GM19025 (cell line): ENCODE data around the gene SIT1.

ENCODE experiments used
- ATAC-seq: cut with Tn5 transposase; IDR thresholded peaks from one replicate; pipeline ENCODE4 v1.9.1; 2021; ENCODE audit warnings: mild to moderate bottlenecking, low read depth, moderate library complexity; ENCODE audit not compliant: unreplicated experiment

SIT1 gene

DNA sequence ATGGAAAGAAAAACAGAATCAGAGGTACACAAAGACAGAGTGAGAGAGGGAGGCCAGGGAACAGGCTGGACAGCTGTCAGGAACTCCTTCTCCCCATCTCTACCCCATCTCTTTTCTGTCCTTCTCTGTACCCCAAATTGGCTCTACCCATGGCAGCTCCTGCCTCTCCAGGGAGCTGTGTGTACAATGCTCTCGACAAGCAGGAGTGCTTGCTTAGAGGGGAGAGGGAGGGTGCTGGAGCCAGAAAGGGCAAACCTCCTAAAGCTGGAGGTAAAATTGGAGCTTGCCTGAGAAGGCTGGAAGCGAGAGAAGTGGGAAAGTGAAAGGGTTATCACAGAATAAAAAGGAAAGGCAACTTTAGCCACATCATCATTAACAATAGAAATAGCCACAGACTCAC is 32.6 kb upstream of the SIT1 start:
- no peak for ATAC-seq

DNA sequence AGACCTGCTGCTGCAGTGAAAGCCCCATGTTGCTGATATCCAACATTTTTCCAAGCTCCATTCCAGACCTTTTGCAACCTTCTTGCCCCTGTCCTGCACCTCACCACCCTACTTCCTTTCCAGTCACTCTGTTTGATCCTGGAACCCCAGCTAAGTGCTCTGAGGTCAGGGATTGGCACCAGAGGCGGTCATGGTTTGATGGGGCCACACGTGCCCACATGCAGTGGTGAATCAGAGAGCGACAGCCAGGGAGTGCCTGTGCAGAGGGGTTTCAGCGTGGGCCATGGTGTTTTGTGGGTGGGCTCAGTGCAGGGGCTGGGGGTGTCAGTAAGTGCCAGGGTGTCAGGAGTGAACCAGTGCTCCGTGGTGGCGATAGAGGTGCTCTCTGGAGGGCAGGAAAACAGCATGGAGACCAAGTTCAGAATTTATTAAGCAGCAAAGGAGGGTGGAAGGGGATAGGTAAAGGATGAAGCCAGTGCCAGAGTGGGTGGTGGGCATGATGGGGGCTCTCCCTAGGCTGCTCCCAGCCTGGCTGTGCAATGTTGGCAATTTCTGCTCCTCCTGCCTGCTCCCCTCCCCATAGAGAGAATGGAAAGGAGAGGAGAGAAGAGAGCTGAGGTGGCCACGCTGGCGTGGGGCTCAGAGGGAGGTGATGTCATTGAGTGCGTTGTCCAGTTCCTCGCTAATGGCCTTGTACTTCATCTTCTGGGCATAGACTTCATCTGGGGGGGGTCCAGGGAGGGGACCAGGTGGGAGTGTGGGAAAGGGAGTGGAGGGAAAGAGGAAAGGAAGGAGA is 32.0 kb upstream of the SIT1 start:
- no peak for ATAC-seq

DNA sequence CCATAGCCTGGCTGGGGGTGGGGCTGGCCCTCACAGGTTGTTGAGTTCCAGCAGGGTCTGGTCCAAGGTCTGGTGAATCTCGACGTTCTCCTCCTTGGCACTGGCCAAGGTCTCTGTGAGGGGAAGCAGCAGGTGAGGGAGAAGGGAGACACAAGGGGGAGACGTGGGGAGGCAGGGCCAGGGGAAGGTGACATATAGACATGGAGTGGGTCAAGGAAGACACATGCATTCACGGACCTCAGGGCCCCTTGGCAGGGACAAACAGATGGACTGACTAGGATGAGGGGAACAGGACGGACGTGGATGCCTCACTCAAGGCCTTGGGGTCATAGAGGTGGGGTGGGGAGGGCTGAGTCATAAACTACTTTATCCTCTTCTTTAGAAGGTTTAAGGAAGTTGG is 31.3 kb upstream of the SIT1 start:
- no peak for ATAC-seq

DNA sequence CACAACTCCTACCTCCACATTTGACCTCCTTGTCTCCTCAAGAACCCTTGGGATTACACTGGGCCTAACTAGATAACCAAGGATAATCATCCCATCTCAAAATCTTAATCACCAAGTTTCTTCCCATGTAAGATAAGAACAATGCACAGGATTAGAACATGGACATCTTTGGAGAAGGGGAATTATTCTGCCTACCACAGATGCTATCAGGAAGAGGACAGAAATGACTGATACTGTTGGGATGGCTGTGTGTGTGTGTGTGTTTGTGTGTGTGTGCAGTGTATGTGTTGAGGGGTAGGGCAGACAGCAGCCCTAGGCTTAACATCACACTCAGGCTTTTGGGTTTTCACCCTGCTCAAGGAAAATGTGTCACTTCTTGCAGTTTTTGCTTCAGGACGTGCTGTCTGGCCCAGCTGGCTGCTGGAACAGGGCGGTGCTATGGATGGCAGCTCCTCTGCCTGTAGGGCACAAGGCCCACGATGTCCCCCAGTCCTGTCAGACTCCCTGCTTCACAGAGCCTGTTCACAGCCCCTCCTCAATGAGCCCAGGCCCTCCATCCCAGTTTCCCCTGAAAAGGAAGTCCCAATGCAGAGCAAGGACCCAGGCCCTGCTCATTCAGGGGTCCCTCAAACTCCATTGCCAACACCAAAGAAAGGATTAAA is 30.7 kb upstream of the SIT1 start:
- ATAC-seq, result no peak

DNA sequence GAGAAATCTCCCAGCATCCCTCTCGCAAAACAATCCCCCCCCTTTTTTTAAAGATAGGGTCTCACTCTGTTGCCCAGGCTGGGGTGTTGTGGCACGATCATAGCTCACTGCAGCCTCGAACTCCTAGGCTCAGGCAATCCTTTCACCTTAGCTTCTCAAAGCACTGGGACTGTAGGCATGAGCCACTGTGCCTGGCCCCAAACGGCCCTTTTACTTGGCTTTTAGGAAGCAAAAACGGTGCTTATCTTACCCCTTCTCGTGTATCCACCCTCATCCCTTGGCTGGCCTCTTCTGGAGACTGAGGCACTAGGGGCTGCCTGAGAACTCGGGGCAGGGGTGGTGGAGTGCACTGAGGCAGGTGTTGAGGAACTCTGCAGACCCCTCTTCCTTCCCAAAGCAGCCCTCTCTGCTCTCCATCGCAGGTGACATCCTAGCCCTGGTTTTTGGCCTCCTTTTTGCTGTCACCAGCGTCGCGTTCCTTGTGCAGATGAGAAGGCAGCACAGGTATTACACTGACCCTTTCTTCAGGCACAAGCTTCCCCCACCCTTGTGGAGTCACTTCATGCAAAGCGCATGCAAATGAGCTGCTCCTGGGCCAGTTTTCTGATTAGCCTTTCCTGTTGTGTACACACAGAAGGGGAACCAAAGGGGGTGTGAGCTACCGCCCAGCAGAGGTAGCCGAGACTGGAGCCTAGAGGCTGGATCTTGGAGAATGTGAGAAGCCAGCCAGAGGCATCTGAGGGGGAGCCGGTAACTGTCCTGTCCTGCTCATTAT is 29.8 kb upstream of the SIT1 start:
- no peak for ATAC-seq

DNA sequence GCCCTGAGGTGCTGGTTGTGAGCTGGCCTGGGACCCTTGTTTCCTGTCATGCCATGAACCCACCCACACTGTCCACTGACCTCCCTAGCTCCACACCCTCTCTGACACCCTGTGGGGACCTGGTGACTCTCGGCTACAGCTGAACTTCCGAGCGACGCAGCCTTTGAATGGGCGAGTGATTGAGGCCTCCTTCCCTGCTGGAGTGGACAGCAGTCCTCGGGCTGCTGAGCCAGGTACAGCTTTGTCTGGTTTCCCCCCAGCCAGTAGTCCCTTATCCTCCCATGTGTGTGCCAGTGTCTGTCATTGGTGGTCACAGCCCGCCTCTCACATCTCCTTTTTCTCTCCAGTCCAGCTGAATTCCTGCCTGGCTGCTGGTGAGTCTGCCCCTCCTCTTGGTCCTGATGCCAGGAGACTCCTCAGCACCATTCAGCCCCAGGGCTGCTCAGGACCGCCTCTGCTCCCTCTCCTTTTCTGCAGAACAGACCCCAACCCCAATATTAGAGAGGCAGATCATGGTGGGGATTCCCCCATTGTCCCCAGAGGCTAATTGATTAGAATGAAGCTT is 29.1 kb upstream of the SIT1 start:
- no peak for ATAC-seq

DNA sequence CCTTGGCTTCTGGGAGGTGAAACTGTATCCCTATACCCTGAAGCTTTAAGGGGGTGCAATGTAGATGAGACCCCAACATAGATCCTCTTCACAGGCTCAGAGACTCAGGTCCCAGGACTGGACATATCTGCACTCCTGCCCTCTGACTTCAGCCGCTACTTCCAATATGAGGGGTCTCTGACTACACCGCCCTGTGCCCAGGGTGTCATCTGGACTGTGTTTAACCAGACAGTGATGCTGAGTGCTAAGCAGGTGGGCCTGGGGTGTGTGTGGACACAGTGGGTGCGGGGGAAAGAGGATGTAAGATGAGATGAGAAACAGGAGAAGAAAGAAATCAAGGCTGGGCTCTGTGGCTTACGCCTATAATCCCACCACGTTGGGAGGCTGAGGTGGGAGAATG is 28.4 kb upstream of the SIT1 start:
- no peak for ATAC-seq

DNA sequence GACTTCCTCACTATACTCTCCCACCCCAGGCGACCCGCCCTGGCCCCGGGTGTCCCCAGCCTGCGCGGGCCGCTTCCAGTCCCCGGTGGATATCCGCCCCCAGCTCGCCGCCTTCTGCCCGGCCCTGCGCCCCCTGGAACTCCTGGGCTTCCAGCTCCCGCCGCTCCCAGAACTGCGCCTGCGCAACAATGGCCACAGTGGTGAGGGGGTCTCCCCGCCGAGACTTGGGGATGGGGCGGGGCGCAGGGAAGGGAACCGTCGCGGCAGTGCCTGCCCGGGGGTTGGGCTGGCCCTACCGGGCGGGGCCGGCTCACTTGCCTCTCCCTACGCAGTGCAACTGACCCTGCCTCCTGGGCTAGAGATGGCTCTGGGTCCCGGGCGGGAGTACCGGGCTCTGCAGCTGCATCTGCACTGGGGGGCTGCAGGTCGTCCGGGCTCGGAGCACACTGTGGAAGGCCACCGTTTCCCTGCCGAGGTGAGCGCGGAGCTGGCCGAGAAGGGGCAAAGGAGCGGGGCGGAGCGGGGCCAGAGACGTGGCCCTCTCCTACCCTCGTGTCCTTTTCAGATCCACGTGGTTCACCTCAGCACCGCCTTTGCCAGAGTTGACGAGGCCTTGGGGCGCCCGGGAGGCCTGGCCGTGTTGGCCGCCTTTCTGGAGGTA is 25.1 kb upstream of the SIT1 start:
- ATAC-seq, result no peak

DNA sequence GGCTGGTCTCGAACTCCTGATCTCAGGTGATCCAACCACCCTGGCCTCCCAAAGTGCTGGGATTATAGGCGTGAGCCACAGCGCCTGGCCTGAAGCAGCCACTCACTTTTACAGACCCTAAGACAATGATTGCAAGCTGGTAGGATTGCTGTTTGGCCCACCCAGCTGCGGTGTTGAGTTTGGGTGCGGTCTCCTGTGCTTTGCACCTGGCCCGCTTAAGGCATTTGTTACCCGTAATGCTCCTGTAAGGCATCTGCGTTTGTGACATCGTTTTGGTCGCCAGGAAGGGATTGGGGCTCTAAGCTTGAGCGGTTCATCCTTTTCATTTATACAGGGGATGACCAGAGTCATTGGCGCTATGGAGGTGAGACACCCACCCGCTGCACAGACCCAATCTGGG is 24.5 kb upstream of the SIT1 start:
- ATAC-seq, result no peak

DNA sequence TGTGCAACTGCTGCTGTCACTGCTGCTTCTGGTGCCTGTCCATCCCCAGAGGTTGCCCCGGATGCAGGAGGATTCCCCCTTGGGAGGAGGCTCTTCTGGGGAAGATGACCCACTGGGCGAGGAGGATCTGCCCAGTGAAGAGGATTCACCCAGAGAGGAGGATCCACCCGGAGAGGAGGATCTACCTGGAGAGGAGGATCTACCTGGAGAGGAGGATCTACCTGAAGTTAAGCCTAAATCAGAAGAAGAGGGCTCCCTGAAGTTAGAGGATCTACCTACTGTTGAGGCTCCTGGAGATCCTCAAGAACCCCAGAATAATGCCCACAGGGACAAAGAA is 23.3 kb upstream of the SIT1 start:
- no peak for ATAC-seq

DNA sequence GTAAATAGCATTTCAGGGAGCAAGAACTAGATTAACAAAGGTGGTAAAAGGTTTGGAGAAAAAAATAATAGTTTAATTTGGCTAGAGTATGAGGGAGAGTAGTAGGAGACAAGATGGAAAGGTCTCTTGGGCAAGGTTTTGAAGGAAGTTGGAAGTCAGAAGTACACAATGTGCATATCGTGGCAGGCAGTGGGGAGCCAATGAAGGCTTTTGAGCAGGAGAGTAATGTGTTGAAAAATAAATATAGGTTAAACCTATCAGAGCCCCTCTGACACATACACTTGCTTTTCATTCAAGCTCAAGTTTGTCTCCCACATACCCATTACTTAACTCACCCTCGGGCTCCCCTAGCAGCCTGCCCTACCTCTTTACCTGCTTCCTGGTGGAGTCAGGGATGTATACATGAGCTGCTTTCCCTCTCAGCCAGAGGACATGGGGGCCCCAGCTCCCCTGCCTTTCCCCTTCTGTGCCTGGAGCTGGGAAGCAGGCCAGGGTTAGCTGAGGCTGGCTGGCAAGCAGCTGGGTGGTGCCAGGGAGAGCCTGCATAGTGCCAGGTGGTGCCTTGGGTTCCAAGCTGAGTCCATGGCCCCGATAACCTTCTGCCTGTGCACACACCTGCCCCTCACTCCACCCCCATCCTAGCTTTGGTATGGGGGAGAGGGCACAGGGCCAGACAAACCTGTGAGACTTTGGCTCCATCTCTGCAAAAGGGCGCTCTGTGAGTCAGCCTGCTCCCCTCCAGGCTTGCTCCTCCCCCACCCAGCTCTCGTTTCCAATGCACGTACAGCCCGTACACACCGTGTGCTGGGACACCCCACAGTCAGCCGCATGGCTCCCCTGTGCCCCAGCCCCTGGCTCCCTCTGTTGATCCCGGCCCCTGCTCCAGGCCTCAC is 22.6 kb upstream of the SIT1 start, which contains the start of gene CA9:
Gene CA9, plus strand, starts transcription at position 797 of the 893 bp plus-strand sequence. Its CDS starts 32 bp downstream, at position 829.
- ATAC-seq, result no peak

DNA sequence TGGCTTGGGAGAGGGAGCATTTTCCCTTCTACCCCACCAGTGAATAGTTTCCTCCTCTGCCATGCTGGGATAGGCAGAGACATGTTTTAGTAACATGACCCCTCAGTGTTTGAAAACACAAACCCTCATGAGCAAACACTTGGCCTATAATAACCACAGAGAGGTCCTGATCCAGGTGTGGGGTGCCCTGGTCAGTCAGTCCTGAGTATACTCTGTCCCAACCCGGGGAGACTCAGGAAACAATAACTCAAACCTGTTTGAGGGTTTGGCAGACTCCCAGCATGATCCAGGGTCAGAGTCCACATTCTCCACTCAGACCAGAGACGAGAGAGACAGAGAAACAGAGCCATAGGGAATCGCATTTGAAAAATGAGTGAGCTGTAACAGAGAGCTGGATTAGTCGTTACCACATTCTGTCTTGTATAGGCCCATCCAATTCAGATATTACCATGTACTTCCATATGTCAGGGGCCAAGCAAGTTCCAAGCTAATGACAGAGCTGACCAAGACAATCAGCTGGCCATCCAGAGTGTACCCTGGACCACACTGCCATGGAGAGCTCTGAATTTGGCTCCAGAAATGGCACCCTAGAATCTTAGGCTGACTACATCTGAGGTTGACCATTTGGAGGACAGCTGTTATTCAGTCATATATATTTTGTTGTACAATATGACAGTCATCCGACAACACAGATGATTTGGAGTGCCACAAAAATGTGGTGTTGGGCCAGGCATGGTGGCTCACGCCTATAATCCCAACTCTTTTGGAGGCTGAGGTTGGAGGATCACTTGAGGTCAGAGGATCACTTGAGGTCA is 18.8 kb upstream of the SIT1 start:
- ATAC-seq, result no peak

DNA sequence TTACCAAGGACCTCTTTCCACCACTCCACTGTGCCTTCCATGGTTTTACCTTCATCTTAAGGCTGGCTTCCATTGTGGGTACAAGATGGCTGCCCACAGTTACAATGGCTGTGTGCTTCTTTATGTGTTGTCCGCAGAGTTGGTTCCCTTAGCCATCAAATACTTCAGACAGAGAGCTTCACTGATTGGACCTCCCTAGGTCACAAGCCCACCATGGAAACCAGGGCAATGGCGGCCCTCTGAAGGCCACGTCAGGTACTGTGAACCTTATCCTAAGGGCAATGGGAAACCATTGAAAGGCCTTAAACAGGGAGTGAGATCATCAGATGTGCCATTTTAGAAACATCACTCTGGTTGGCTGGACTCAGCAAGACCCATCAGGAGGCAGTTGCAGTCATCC is 17.2 kb upstream of the SIT1 start:
- no peak for ATAC-seq

DNA sequence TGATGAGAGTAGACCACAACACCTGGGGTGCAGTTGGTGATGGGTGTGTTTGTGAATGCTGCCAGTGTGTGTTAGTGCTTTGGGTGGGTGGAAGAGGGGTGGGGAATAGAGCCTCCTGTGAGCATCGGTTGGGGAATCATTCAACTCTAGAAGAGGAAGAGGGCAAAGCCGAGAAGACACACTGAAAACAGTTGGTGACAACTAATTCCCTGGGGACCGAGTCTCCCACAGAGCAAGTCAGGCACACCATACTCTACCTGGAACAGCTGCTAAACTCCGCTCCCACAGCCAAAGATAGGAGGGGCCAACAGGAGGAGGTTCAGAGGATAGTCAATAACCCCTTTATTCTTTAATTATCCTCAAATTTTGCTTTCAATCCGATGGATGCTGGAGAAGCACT is 15.8 kb upstream of the SIT1 start:
- no peak for ATAC-seq

DNA sequence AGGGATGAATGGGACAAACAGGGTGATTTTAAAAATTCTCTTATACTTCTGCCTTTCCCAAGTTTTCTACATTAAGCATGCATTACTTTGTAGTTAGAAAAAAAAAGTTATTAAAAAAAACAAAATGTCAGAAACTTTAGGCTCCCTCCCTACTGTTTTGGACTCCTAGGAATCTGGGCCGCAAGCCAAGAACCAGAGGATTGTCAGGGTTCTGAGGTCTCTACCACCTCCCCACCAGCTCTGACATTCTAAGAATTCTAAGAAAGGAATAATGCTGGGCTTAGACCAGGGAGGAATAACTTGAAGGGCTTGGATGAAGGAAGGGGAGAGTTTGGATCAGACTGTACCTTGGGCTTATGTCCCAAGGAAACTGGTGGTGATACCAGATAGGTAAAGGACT is 15.3 kb upstream of the SIT1 start:
- ATAC-seq, result no peak

DNA sequence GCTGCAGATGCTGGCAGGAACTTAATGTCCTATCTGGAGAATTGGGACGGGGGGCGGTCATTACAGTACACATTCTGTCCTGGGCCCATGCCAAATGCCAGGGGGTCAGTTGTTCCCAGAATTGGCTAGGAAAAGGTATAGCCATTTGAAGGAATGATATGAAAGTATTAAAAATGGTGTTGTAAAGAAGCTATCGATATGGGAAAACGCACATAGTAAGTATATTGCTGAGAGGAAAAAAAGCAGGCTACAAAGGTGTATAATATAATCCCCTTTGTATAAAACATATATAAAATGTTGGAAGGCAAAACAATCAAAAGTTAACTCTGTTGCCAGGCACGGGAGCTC is 14.7 kb upstream of the SIT1 start:
- no peak for ATAC-seq

DNA sequence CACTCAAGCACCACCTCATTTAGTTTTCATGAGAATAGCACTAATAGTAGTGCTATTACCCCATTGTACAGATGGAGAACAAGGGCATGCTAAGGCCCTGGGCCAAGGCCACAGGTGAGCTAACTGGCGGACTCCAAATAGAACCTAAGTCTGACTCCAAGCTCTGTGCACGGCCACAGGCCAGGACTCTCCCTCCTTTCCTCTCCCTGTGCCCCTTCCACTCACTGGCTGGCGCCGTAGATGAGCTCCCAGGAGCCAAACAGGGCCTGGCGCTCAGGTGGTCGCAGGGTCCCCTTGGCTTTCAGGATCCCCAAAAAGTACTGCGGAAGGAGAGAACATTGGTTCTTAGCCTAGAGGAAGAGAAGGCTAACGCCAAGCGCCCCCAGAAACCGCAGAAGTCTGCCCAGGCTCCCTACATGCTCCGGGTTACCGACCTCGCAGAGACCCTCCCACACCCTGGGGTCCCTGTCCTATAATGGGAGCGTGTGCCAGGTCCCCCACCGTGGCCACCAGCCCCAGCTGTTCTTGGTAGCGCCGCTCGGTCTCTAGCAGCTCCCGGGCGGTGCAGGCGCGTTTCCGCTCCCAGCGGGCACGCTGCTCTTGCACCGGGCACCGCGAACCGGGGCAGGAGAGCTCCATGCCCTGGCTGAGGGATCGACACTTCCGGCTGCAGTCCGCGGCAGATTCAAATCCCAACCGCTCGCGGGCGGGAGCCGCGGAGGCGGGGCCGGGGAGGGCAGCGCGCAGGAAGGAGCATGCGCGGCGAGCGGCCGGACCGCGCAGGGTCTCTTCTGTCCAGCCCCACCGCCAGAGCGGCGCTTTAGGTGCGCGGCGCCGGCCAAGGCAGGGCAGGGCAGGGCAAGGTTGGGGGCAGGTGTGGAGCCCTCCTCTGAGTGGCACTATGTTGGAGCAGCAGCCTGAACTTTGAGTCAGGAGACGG is 14.1 kb upstream of the SIT1 start, which contains the start of gene ARHGEF39:
Gene ARHGEF39, minus strand, starts transcription at position 665 of the 940 bp plus-strand sequence. Its CDS starts 26 bp downstream, at position 639.
- peak; percentile 81 for ATAC-seq

DNA sequence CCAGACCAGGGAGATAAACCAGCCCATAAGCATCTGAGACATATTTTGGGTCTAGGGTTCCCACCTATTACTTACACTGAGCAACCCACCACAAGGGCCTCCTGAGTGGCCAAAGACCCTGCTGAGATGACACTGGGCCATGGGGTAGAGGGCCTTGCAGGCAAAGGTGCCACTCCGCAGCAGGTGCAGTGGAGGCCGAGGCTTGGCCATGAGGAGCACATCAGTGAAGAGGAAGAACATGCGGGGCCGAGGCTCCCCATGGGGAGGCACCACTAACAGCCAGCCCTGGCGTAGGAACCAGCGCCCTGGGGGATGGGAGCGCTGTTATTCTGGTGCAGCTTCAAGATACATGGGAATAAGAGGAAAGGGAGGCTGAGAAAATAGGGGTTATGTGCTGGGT is 11.7 kb upstream of the SIT1 start:
- ATAC-seq, result no peak
